Measurements from ENCODE around the gene IL1R2.
A peak's percentile ranks its signal among the peaks of the same experiment; 100 is the strongest.

IL1R2 gene, protein sequence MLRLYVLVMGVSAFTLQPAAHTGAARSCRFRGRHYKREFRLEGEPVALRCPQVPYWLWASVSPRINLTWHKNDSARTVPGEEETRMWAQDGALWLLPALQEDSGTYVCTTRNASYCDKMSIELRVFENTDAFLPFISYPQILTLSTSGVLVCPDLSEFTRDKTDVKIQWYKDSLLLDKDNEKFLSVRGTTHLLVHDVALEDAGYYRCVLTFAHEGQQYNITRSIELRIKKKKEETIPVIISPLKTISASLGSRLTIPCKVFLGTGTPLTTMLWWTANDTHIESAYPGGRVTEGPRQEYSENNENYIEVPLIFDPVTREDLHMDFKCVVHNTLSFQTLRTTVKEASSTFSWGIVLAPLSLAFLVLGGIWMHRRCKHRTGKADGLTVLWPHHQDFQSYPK

DNA sequence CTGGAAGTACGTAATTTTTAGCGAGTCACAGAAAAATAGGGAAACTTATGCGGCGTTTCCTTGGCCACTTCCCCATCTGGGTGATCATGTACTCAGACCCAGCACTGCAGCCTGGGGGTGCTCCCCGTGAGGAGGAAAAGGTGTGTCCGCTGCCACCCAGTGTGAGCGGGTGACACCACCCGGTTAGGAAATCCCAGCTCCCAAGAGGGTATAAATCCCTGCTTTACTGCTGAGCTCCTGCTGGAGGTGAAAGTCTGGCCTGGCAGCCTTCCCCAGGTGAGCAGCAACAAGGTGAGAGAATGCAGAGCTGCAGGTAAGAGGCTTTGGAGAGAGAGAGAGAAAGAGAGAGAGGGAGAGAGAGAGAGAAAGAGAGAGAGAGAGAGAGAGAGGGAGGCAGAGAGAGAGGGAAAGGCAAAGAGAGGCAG lies at the start of gene IL1R2:
Gene IL1R2 (plus strand): TSS at position 240 of the 425 bp plus-strand sequence. CDS start 16,616 bp downstream, outside the sequence.
- TF ChIP-seq CREB1 (IDR thresholded peaks at IDR 0.05; ENCODE audit: low read depth) (no peak), EP300 (IDR thresholded peaks at IDR 0.05; ENCODE audit: borderline replicate concordance) (peak; percentile 55; the same call in 1 of the 2 replicates), RAD21 (IDR thresholded peaks at IDR 0.05; ENCODE audit: low read depth) (peak; percentile 29; the same call in 1 of the 2 replicates), CEBPB (IDR thresholded peaks at IDR 0.05) (peak; percentile 54), TEAD4 (IDR thresholded peaks at IDR 0.05) (peak; percentile 14; the same call in 1 of the 2 replicates), NFIC (IDR thresholded peaks at IDR 0.05) (peak; percentile 22; the same call in 1 of the 2 replicates), TCF12 (IDR thresholded peaks at IDR 0.05; ENCODE audit: low read depth) (peak; percentile 79)
- TF ChIP-seq, protein P1, sequence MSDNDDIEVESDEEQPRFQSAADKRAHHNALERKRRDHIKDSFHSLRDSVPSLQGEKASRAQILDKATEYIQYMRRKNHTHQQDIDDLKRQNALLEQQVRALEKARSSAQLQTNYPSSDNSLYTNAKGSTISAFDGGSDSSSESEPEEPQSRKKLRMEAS (IDR thresholded peaks at IDR 0.05) = no peak; the same call in 1 of the 2 replicates
- TF ChIP-seq, protein P2, sequence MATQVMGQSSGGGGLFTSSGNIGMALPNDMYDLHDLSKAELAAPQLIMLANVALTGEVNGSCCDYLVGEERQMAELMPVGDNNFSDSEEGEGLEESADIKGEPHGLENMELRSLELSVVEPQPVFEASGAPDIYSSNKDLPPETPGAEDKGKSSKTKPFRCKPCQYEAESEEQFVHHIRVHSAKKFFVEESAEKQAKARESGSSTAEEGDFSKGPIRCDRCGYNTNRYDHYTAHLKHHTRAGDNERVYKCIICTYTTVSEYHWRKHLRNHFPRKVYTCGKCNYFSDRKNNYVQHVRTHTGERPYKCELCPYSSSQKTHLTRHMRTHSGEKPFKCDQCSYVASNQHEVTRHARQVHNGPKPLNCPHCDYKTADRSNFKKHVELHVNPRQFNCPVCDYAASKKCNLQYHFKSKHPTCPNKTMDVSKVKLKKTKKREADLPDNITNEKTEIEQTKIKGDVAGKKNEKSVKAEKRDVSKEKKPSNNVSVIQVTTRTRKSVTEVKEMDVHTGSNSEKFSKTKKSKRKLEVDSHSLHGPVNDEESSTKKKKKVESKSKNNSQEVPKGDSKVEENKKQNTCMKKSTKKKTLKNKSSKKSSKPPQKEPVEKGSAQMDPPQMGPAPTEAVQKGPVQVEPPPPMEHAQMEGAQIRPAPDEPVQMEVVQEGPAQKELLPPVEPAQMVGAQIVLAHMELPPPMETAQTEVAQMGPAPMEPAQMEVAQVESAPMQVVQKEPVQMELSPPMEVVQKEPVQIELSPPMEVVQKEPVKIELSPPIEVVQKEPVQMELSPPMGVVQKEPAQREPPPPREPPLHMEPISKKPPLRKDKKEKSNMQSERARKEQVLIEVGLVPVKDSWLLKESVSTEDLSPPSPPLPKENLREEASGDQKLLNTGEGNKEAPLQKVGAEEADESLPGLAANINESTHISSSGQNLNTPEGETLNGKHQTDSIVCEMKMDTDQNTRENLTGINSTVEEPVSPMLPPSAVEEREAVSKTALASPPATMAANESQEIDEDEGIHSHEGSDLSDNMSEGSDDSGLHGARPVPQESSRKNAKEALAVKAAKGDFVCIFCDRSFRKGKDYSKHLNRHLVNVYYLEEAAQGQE (IDR thresholded peaks at IDR 0.05; ENCODE audit: low read depth) = no peak
- TF ChIP-seq, protein P3, sequence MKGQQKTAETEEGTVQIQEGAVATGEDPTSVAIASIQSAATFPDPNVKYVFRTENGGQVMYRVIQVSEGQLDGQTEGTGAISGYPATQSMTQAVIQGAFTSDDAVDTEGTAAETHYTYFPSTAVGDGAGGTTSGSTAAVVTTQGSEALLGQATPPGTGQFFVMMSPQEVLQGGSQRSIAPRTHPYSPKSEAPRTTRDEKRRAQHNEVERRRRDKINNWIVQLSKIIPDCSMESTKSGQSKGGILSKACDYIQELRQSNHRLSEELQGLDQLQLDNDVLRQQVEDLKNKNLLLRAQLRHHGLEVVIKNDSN (IDR thresholded peaks at IDR 0.05) = no peak

DNA sequence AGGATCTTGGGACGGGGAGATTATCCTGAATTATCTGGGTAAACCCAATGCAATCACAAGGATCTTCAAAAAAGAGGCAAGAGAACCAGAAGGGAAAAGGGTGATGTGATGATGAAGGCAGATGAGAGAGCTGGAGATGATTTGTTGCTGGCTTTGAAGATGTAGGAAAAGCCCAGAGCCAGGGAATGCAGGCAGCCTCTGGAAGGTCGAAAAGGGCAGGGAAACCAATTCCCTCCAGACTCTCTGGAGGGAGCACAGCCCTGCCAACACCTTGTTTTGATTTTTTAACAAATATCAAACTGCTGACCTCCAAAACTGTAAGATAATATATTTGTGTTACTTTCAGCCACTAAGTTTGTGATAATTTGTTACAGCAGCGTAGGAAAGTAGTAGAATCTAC lies 48.9 kb upstream of the IL1R2 start:
- no peak for TF ChIP-seq NFIC (IDR thresholded peaks at IDR 0.05)
- TF ChIP-seq FOXM1 (IDR thresholded peaks at IDR 0.05; ENCODE audit: borderline replicate concordance, low read depth) = no peak
- no peak for TF ChIP-seq EGR1 (IDR thresholded peaks at IDR 0.05)

DNA sequence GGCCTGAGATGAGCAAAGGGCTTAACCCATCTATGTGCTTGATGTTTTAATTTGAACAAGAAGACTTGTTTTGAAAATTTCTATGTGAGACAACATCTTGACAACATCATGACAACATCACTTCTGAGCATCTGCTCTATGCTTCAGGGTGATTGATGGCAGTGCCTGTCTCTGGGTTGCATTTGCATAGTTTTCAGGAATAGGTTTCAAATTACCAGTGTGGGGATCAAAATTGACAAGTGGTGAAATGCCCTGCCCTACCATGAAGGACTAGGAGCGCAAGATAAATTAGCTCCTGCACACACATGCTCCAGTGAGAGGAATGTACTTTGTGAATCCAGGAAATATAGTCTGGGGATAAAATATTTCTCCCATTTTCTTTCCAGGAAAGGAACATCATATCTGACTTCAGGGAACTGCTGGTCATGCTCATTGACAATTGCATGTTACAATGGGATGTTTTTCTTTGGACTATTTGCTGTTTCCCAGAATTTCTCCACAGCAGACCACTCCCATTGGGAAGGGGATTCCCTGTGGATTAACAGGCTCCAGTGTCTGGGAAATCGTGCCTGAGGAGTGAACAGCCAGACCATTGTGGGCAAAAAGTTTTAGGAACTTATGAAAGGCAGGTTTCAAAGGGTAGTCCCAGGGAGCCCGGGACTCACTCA lies 45.3 kb upstream of the IL1R2 start:
- TF ChIP-seq CREB1 (IDR thresholded peaks at IDR 0.05; ENCODE audit: low read depth) (no peak), ZBTB7A (IDR thresholded peaks at IDR 0.05; ENCODE audit: low read depth) (no peak), NFIC (IDR thresholded peaks at IDR 0.05) (no peak), RAD21 (IDR thresholded peaks at IDR 0.05; ENCODE audit: low read depth) (no peak), TEAD4 (IDR thresholded peaks at IDR 0.05) (no peak), CEBPB (IDR thresholded peaks at IDR 0.05) (no peak), EGR1 (IDR thresholded peaks at IDR 0.05) (no peak), FOXM1 (IDR thresholded peaks at IDR 0.05; ENCODE audit: borderline replicate concordance, low read depth) (no peak)
- TF ChIP-seq, protein P3 (IDR thresholded peaks at IDR 0.05) = no peak
- TF ChIP-seq, protein P1 (IDR thresholded peaks at IDR 0.05) = no peak

DNA sequence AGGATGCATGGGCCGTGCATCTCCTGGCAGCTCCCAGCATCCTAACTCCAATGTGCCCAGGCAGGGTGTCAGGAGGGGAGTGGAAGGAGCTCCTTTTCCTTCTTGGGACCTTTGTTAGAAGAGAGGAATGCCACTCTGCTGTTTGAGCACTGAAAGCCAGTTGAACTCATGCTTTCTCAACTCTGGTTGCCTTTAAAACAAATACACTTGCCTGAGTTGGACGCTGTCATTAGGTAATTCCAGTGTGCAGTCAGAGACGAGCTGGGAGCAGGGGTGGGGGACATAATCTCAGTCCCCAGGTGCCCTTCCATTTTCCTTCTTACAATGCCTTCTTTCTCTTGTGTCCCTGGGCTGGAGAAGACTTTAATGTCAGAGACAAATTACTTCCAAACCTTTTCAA lies 44.4 kb upstream of the IL1R2 start:
- TF ChIP-seq, protein P3 (IDR thresholded peaks at IDR 0.05) = no peak
- TF ChIP-seq CEBPB (IDR thresholded peaks at IDR 0.05) = no peak
- TF ChIP-seq EP300 (IDR thresholded peaks at IDR 0.05; ENCODE audit: borderline replicate concordance) = no peak
- TF ChIP-seq NFIC (IDR thresholded peaks at IDR 0.05) = no peak
- TF ChIP-seq FOXM1 (IDR thresholded peaks at IDR 0.05; ENCODE audit: borderline replicate concordance, low read depth) = no peak
- TF ChIP-seq RAD21 (IDR thresholded peaks at IDR 0.05; ENCODE audit: low read depth) = no peak
- no peak for TF ChIP-seq CREB1 (IDR thresholded peaks at IDR 0.05; ENCODE audit: low read depth)
- TF ChIP-seq YY1 (IDR thresholded peaks at IDR 0.05; ENCODE audit: low read depth) = no peak
- no peak for TF ChIP-seq ZBTB7A (IDR thresholded peaks at IDR 0.05; ENCODE audit: low read depth)
- TF ChIP-seq, protein P1 (IDR thresholded peaks at IDR 0.05) = no peak

DNA sequence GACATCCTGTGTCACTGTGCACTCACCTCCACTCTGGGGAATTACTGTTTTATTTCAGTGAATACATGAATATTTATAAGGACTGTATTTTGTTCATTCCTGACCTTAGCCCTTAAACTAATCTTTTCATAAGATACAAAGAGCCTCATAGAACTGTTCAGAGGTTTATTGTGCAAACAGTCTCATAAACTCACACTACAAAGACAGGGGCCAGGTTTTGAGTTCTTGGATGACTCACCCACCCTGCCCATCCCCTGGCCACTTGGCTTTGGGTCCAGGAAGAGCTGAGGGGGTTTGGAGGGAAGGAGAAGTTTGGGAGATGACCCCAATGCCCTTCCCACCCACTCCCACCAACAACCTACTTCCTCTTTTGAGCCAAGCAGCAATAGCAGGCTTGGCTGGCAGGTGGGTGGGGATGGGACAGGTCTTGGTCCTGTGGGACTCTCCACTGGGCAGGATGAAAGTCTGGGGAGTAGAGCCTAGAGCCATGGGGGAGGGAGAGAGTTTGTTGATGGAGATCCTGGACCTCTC lies 43.1 kb upstream of the IL1R2 start:
- TF ChIP-seq, protein P1 (IDR thresholded peaks at IDR 0.05) = no peak
- TF ChIP-seq, protein P2 (IDR thresholded peaks at IDR 0.05; ENCODE audit: low read depth) = no peak
- TF ChIP-seq CEBPB (IDR thresholded peaks at IDR 0.05) (no peak), TEAD4 (IDR thresholded peaks at IDR 0.05) (no peak), EGR1 (IDR thresholded peaks at IDR 0.05) (no peak), YY1 (IDR thresholded peaks at IDR 0.05; ENCODE audit: low read depth) (no peak), CREB1 (IDR thresholded peaks at IDR 0.05; ENCODE audit: low read depth) (no peak), TAF1 (IDR thresholded peaks at IDR 0.05; ENCODE audit: low read depth) (no peak), RAD21 (IDR thresholded peaks at IDR 0.05; ENCODE audit: low read depth) (no peak), TCF12 (IDR thresholded peaks at IDR 0.05; ENCODE audit: low read depth) (no peak)
- TF ChIP-seq, protein P3 (IDR thresholded peaks at IDR 0.05) = no peak

Data from Ishikawa (cell line).